ENCODE measurements around the gene MYO9A. TPM values are rescaled to one million over a fixed set of nuclear protein-coding genes. Genes with fewer than 3 reads are reported as not detected.
A peak's percentile ranks its signal among the peaks of the same experiment; 100 is the strongest.

Gene MYO9A
- total RNA-seq, 1 donor from 2014 or later = 111 TPM

GRCh38 chr15:71780115-71780976 lies 337.6 kb downstream of the MYO9A start:
- peak; percentile 90 for TF ChIP-seq CTCF (IDR thresholded peaks at IDR 0.05; ENCODE audit: partially characterized antibody, unreplicated experiment)
- no peak overlapping the region for H3K27ac Mint-ChIP-seq (ENCODE audit: unreplicated experiment)
- peaks cover 2% of the 10 kb centered on the region for H3K9me3 Mint-ChIP-seq (ENCODE audit: unreplicated experiment)
- peaks cover 49% of the 10 kb centered on the region for H3K4me1 Mint-ChIP-seq (ENCODE audit: low read depth, unreplicated experiment)
- H3K36me3 Mint-ChIP-seq (ENCODE audit: unreplicated experiment) = no peaks in the 10 kb centered on the region
- H3K27me3 Mint-ChIP-seq (ENCODE audit: unreplicated experiment) = peaks cover 2% of the 10 kb centered on the region
- H3K4me3 Mint-ChIP-seq (ENCODE audit: unreplicated experiment) = no peak overlapping the region
- DNase-seq = peak; percentile 50

GRCh38 chr15:71779073-71779797 lies 338.7 kb downstream of the MYO9A start:
- H3K9me3 Mint-ChIP-seq (ENCODE audit: unreplicated experiment) = peaks cover 2% of the 10 kb centered on the region
- H3K4me3 Mint-ChIP-seq (ENCODE audit: unreplicated experiment) = no peak overlapping the region
- peaks cover 49% of the 10 kb centered on the region for H3K4me1 Mint-ChIP-seq (ENCODE audit: low read depth, unreplicated experiment)
- H3K36me3 Mint-ChIP-seq (ENCODE audit: unreplicated experiment) = no peaks in the 10 kb centered on the region
- no peak for DNase-seq
- TF ChIP-seq CTCF (IDR thresholded peaks at IDR 0.05; ENCODE audit: partially characterized antibody, unreplicated experiment) = no peak
- H3K27ac Mint-ChIP-seq (ENCODE audit: unreplicated experiment) = no peak overlapping the region
- peaks cover 2% of the 10 kb centered on the region for H3K27me3 Mint-ChIP-seq (ENCODE audit: unreplicated experiment)

DNA sequence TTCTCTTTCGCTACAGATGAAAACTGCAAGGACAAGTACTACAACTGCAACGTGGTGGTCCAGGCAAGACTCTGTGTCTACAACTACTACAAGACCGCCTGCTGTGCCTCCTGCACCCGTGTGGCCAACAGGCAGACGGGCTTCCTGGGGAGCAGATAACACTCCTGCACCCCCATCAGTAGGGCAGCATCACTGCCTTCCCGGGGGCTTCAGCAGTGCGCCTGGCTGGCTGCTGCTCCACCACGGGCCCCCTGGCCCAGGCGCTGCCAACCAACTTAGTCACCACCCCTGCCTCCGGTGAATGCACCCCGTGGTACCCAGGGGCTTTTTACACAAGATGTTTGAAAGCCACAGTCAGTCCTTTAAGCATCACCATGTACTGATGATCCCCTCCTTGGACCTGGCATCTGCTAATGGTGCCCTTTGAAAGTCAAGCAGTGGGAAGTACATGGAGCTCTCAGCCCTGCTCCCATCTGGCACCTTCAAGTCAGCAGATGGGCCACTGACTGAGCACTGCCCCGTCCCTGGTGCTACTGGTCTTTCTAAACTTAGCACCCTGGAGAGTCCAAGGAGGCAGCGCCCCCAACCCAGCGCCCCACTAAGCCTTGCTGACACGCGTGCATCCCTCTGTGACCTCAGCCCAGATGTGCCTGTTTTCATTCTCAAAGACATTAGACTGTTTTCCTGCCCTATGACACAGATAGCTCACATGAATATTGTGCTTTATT lies 340.6 kb downstream of the MYO9A start:
- Mint-ChIP-seq H3K4me1 (ENCODE audit: low read depth, unreplicated experiment) (peaks cover 45% of the 10 kb centered on the region), H3K9me3 (ENCODE audit: unreplicated experiment) (peaks cover 2% of the 10 kb centered on the region), H3K36me3 (ENCODE audit: unreplicated experiment) (no peaks in the 10 kb centered on the region), H3K27ac (ENCODE audit: unreplicated experiment) (peak overlapping the region; percentile 7), H3K27me3 (ENCODE audit: unreplicated experiment) (peaks cover 2% of the 10 kb centered on the region), H3K4me3 (ENCODE audit: unreplicated experiment) (peak overlapping the region; percentile 30)
- peak; percentile 34 for DNase-seq
- TF ChIP-seq CTCF (IDR thresholded peaks at IDR 0.05; ENCODE audit: partially characterized antibody, unreplicated experiment) = no peak

- H3K27me3 Mint-ChIP-seq (ENCODE audit: unreplicated experiment) = peaks cover 2% of the 10 kb centered on the region
- no peak overlapping the region for H3K27ac Mint-ChIP-seq (ENCODE audit: unreplicated experiment)
- no peak for TF ChIP-seq CTCF (IDR thresholded peaks at IDR 0.05; ENCODE audit: partially characterized antibody, unreplicated experiment)
- no peak for DNase-seq
- no peak overlapping the region for H3K4me3 Mint-ChIP-seq (ENCODE audit: unreplicated experiment)
- H3K4me1 Mint-ChIP-seq (ENCODE audit: low read depth, unreplicated experiment) = peaks cover 42% of the 10 kb centered on the region
- H3K9me3 Mint-ChIP-seq (ENCODE audit: unreplicated experiment) = peaks cover 2% of the 10 kb centered on the region
- peaks cover 5% of the 10 kb centered on the region for H3K36me3 Mint-ChIP-seq (ENCODE audit: unreplicated experiment)
Observed at GRCh38 chr15:71776304-71776703, 341.6 kb downstream of the MYO9A start.
